Smooth muscle cell (in vitro differentiated cells): ENCODE results near the gene MGMT. TPM values are rescaled to one million over a fixed set of nuclear protein-coding genes. Genes with fewer than 3 reads are reported as not detected.

ENCODE experiments used
- DNase-seq: peaks from one replicate; lab custom pipeline; 2025; ENCODE audit not compliant: unreplicated experiment; lab: John Stamatoyannopoulos, UW
- H2AFZ ChIP-seq: fragments of 200-600 bp; sonication (generic); 2 replicates; pipeline ENCODE4 v1.6.0; 2016; ENCODE audit warnings: antibody characterized with exemption, low read depth, mild to moderate bottlenecking
- H3F3A ChIP-seq: fragments of 200-600 bp; sonication (generic); 2 replicates; pipeline ENCODE4 v1.6.0; 2017; ENCODE audit warnings: antibody characterized with exemption, low read depth
- H3K27ac ChIP-seq: fragments of 200-600 bp; sonication (generic); 2 replicates; pipeline ENCODE4 v1.5.1; 2016; ENCODE audit warnings: low read depth, mild to moderate bottlenecking
- H3K27me3 ChIP-seq: fragments of 200-600 bp; sonication (generic); 2 replicates; pipeline ENCODE4 v1.6.1; 2016; ENCODE audit warnings: low read depth, mild to moderate bottlenecking
- H3K36me3 ChIP-seq: fragments of 200-600 bp; sonication (generic); 2 replicates; pipeline ENCODE4 v1.5.1; 2016; ENCODE audit warnings: low read depth
- H3K4me1 ChIP-seq: fragments of 200-600 bp; sonication (generic); 2 replicates; pipeline ENCODE4 v1.5.1; 2016; ENCODE audit warnings: low read depth
- H3K4me2 ChIP-seq: fragments of 200-600 bp; sonication (generic); 2 replicates; pipeline ENCODE4 v1.6.0; 2016; ENCODE audit warnings: mild to moderate bottlenecking
- H3K4me3 ChIP-seq: fragments of 200-600 bp; sonication (generic); 2 replicates; pipeline ENCODE4 v1.5.1; 2016; ENCODE audit warnings: mild to moderate bottlenecking
- H3K79me2 ChIP-seq: fragments of 200-600 bp; sonication (generic); 2 replicates; pipeline ENCODE4 v1.6.0; 2016; ENCODE audit warnings: low read depth, mild to moderate bottlenecking
- H3K9ac ChIP-seq: fragments of 200-600 bp; sonication (generic); 2 replicates; pipeline ENCODE4 v1.6.0; 2016; ENCODE audit warnings: low read depth
- H3K9me3 ChIP-seq: fragments of 200-600 bp; sonication (generic); replicated peaks from 2 replicates; pipeline ENCODE4 v1.5.1; 2016; ENCODE audit warnings: low read depth
- H4K20me1 ChIP-seq: fragments of 200-600 bp; sonication (generic); 2 replicates; pipeline ENCODE4 v1.6.0; 2016; ENCODE audit warnings: low read depth
- CTCF ChIP-seq: fragments of 200-600 bp; sonication (generic); IDR thresholded peaks from 2 replicates; pipeline ENCODE4 v1.5.1; 2017; ENCODE audit warnings: borderline replicate concordance, mild to moderate bottlenecking, antibody characterized with exemption; ENCODE audit not compliant: insufficient read depth, poor library complexity, severe bottlenecking
- WGBS: methylation state at CpG from one replicate; pipeline ENCODE4 v1.1.7; 2016; ENCODE audit warnings: low lambda C conversion rate; 5-methylcytosine and 5-hydroxymethylcytosine counted together
- polyA plus RNA-seq: library from polyadenylated mRNA; unstranded; fragments of >200 nt; fragmentation: Nextera tagmentation; extraction: Ambion mirVana; gene quantifications from 2 replicates; pipeline ENCODE4 v1.2.1, GENCODE V29; 2016
- total RNA-seq: library from RNA; depleted of rRNA; stranded (reverse); fragments of >200 nt; gene quantifications from 2 replicates; pipeline ENCODE4 v1.2.3, GENCODE V29; 2014

The MGMT gene
- total and polyA plus RNA-seq, 2 experiments from 2014 or later, result 21.0 to 33.0 TPM

- Histone ChIP-seq H3F3A (no peaks in the 10 kb centered on the region), H3K36me3 (no peaks in the 10 kb centered on the region), H3K27ac (no peak overlapping the region), H3K9ac (no peak overlapping the region), H3K9me3 (no peaks in the 10 kb centered on the region), H4K20me1 (no peaks in the 10 kb centered on the region), H3K4me2 (no peak overlapping the region), H3K4me1 (no peaks in the 10 kb centered on the region), H2AFZ (no peak overlapping the region), H3K79me2 (no peaks in the 10 kb centered on the region), H3K27me3 (no peaks in the 10 kb centered on the region), H3K4me3 (no peak overlapping the region)
- no peak for DNase-seq
- WGBS, result 94% methylated on average over 5 of the region's 5 CpGs
- no peak for TF ChIP-seq CTCF
Observed at GRCh38 chr10:129660569-129660968, 193.5 kb downstream of the MGMT start.

GRCh38 chr10:129662426-129662825 is 195.4 kb downstream of the MGMT start:
- Histone ChIP-seq H4K20me1 (no peaks in the 10 kb centered on the region), H3K36me3 (no peaks in the 10 kb centered on the region), H3F3A (no peaks in the 10 kb centered on the region), H3K4me3 (no peak overlapping the region), H2AFZ (no peak overlapping the region), H3K27me3 (no peaks in the 10 kb centered on the region), H3K79me2 (no peaks in the 10 kb centered on the region), H3K4me2 (peak overlapping the region; percentile 4), H3K9ac (no peak overlapping the region), H3K27ac (no peak overlapping the region), H3K9me3 (no peaks in the 10 kb centered on the region), H3K4me1 (no peaks in the 10 kb centered on the region)
- DNase-seq, result no peak
- 73% methylated on average over 5 of the region's 5 CpGs for WGBS
- TF ChIP-seq CTCF, result no peak

GRCh38 chr10:129670124-129670523 is 203.1 kb downstream of the MGMT start:
- TF ChIP-seq CTCF, result no peak
- no peaks in the 10 kb centered on the region for H3K9me3 ChIP-seq
- WGBS, result 95% methylated on average over 1 of the region's 1 CpG
- no peaks in the 10 kb centered on the region for H3K36me3 ChIP-seq
- H3K4me3 ChIP-seq, result no peak overlapping the region
- H3F3A ChIP-seq, result no peaks in the 10 kb centered on the region
- H3K4me1 ChIP-seq, result no peaks in the 10 kb centered on the region
- H4K20me1 ChIP-seq, result no peaks in the 10 kb centered on the region
- H3K27me3 ChIP-seq, result no peaks in the 10 kb centered on the region
- no peak overlapping the region for H3K9ac ChIP-seq
- no peak overlapping the region for H2AFZ ChIP-seq
- no peak overlapping the region for H3K27ac ChIP-seq
- H3K79me2 ChIP-seq, result no peaks in the 10 kb centered on the region
- no peak overlapping the region for H3K4me2 ChIP-seq
- DNase-seq, result no peak

GRCh38 chr10:129673292-129673691 is 206.3 kb downstream of the MGMT start:
- WGBS, result 87% methylated on average over 4 of the region's 4 CpGs

More at GRCh38 chr10:129673292-129673691, 206.3 kb downstream of the MGMT start:
- no peaks in the 10 kb centered on the region for H3K36me3 ChIP-seq
- H3K9me3 ChIP-seq, result no peaks in the 10 kb centered on the region
- no peak overlapping the region for H3K27ac ChIP-seq
- TF ChIP-seq CTCF, result no peak
- DNase-seq, result no peak
- H3K79me2 ChIP-seq, result no peaks in the 10 kb centered on the region
- H3K9ac ChIP-seq, result no peak overlapping the region
- no peaks in the 10 kb centered on the region for H3F3A ChIP-seq
- no peak overlapping the region for H3K4me3 ChIP-seq
- no peaks in the 10 kb centered on the region for H3K4me1 ChIP-seq
- H4K20me1 ChIP-seq, result no peaks in the 10 kb centered on the region
- no peak overlapping the region for H3K4me2 ChIP-seq
- no peak overlapping the region for H2AFZ ChIP-seq
- H3K27me3 ChIP-seq, result no peaks in the 10 kb centered on the region
